PC-9 (cell line): ENCODE measurements around the gene SLC1A2. TPM values are rescaled to one million over a fixed set of nuclear protein-coding genes. Genes with fewer than 3 reads are reported as not detected.

Source experiments
- BruUV-seq: library from RNA; stranded (reverse); fragments of 400-500 nt; replicated peaks from 2 replicates; lab custom pipeline; 2021; lab: Mats Ljungman, UMichigan
- CTCF ChIA-PET: fragments of 300-600 bp; sonication (Branson Sonifier 250); formaldehyde crosslinking; loops from one replicate; lab custom pipeline; 2022; ENCODE audit warnings: antibody characterized with exemption; lab: Charles Lee
- POLR2A ChIA-PET: fragments of 300-600 bp; sonication (Branson Sonifier 250); formaldehyde crosslinking; loops from one replicate; lab custom pipeline; 2022; ENCODE audit warnings: antibody characterized with exemption; ENCODE audit not compliant: unreplicated experiment; lab: Charles Lee
- DNase-seq, 2 experiments: peaks; one replicate each; pipeline versions ENCODE4 v3.0.0 to v3.0.0-alpha.2; 2015 to 2022; ENCODE audit warnings: mixed read lengths in 1 of 2
- H2AFZ ChIP-seq: fragments of 200-600 bp; sonication (generic); 2 replicates; pipeline ENCODE4 v1.8.1; 2017; ENCODE audit warnings: antibody characterized with exemption
- H3F3A ChIP-seq: fragments of 200-600 bp; sonication (generic); 2 replicates; pipeline ENCODE4 v1.8.1; 2017; ENCODE audit warnings: antibody characterized with exemption, mild to moderate bottlenecking, low read depth; ENCODE audit not compliant: insufficient read depth
- H3K27ac ChIP-seq: fragments of 200-600 bp; sonication (generic); 2 replicates; pipeline ENCODE4 v1.6.1; 2016; ENCODE audit warnings: mixed run types
- H3K27me3 ChIP-seq: fragments of 200-600 bp; sonication (generic); 2 replicates; pipeline ENCODE4 v1.6.1; 2016; ENCODE audit warnings: low read depth, mixed run types; ENCODE audit not compliant: insufficient read depth
- H3K36me3 ChIP-seq: fragments of 200-600 bp; sonication (generic); 2 replicates; pipeline ENCODE4 v1.6.1; 2016; ENCODE audit warnings: low read depth, mixed run types
- H3K4me1 ChIP-seq: fragments of 200-600 bp; sonication (generic); replicated peaks from 2 replicates; pipeline ENCODE4 v1.6.1; 2016; ENCODE audit warnings: mixed run types; ENCODE audit not compliant: insufficient read depth
- H3K4me2 ChIP-seq: fragments of 200-600 bp; sonication (generic); 2 replicates; pipeline ENCODE4 v1.6.1; 2017; ENCODE audit warnings: mixed run types
- H3K4me3 ChIP-seq: fragments of 200-600 bp; sonication (generic); 2 replicates; pipeline ENCODE4 v1.6.1; 2016; ENCODE audit warnings: mixed run types
- H3K79me2 ChIP-seq: fragments of 200-600 bp; sonication (generic); 2 replicates; pipeline ENCODE4 v1.6.1; 2017; ENCODE audit warnings: low read depth, mixed run types
- H3K9me2 ChIP-seq: fragments of 200-600 bp; sonication (generic); 2 replicates; pipeline ENCODE4 v1.8.1; 2017; ENCODE audit warnings: mild to moderate bottlenecking; ENCODE audit not compliant: insufficient read depth
- H3K9me3 ChIP-seq: fragments of 200-600 bp; sonication (generic); 2 replicates; pipeline ENCODE4 v1.8.1; 2016; ENCODE audit warnings: low read depth; ENCODE audit not compliant: insufficient read depth
- H4K20me1 ChIP-seq: fragments of 200-600 bp; sonication (generic); 2 replicates; pipeline ENCODE4 v1.8.1; 2017; ENCODE audit not compliant: insufficient read depth
- EZH2 ChIP-seq: fragments of 200-600 bp; sonication (generic); IDR thresholded peaks from 2 replicates; pipeline ENCODE4 v1.8.0; 2017; ENCODE audit warnings: antibody characterized with exemption, low read depth
- intact Hi-C: fragments of 100-400 bp; cut with micrococcal nuclease; formaldehyde crosslinking; loops from one replicate; pipeline ENCODE4 v1.10.0; 2022; ENCODE audit not compliant: unreplicated experiment
- total RNA-seq: library from RNA; stranded (reverse); gene quantifications from 2 replicates; pipeline ENCODE4 v1.2.3, GENCODE V29; 2021
- TF ChIP-seq, protein P1 (sequence below): fragments of 200-600 bp; sonication (generic); conservative IDR thresholded peaks from 2 replicates; pipeline ENCODE4 v1.6.1; 2017; ENCODE audit warnings: mixed run types, antibody characterized with exemption, mild to moderate bottlenecking, moderate library complexity

The SLC1A2 gene
- total RNA-seq, 1 experiment from 2014 or later = 0.09 TPM

DNA sequence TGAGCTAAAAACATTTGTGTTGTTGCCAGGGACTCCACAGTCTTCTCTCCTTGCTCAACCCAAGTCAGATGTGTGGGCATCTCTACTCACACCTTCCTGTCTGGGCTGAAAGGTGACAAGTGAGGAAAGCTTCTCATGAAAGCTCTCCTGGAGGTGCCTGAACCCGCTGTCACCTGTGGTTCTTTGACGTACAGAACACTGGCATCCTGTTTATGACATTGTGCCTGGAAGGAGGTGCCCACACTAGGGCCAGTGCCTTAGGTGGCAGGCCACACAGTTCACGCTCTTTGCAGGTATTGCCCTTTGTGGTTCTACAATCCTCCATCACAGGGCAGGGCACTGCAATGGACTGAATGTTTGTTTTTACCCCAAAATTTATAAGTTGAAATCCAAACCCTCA is 171.9 kb downstream of the SLC1A2 start:
- BruUV-seq = no TSS peak
- Histone ChIP-seq H2AFZ (no peak overlapping the region), H4K20me1 (no peaks in the 10 kb centered on the region), H3K4me2 (no peak overlapping the region), H3K79me2 (no peaks in the 10 kb centered on the region), H3K9me3 (no peaks in the 10 kb centered on the region), H3K27ac (no peak overlapping the region), H3K4me3 (no peak overlapping the region), H3F3A (no peaks in the 10 kb centered on the region; the same call in 1 of the 2 replicates), H3K4me1 (no peaks in the 10 kb centered on the region), H3K36me3 (no peaks in the 10 kb centered on the region), H3K27me3 (no peaks in the 10 kb centered on the region), H3K9me2 (no peaks in the 10 kb centered on the region)
- TF ChIP-seq, protein P1, sequence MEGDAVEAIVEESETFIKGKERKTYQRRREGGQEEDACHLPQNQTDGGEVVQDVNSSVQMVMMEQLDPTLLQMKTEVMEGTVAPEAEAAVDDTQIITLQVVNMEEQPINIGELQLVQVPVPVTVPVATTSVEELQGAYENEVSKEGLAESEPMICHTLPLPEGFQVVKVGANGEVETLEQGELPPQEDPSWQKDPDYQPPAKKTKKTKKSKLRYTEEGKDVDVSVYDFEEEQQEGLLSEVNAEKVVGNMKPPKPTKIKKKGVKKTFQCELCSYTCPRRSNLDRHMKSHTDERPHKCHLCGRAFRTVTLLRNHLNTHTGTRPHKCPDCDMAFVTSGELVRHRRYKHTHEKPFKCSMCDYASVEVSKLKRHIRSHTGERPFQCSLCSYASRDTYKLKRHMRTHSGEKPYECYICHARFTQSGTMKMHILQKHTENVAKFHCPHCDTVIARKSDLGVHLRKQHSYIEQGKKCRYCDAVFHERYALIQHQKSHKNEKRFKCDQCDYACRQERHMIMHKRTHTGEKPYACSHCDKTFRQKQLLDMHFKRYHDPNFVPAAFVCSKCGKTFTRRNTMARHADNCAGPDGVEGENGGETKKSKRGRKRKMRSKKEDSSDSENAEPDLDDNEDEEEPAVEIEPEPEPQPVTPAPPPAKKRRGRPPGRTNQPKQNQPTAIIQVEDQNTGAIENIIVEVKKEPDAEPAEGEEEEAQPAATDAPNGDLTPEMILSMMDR = no peak
- no peak for TF ChIP-seq EZH2
- ChIA-PET POLR2A (no interaction called here), CTCF (no interaction called here)
- intact Hi-C loops = no loop called here
- DNase-seq = peak in 1 of 2 experiments; percentile 23

DNA sequence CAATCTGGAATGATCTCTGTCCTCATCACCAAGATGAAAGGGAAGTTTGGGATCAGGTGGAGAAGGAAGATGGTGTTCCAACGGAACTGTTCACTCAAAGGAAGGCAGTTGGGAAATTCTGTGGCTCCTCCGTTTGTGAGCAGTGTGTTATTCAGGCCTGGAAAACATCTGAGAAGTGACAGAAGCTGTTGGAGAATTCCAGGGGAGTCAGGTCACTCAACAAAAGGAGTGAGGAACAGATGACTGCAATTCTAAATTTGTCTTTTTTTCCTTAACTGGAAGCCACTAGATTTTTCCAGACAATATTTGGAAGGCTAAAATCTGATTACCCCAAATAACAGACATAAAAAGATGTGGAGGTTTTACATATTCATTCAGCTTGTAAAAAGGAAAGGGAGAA is 172.6 kb downstream of the SLC1A2 start:
- BruUV-seq = no TSS peak
- Histone ChIP-seq H3K27ac (no peak overlapping the region), H3K79me2 (no peaks in the 10 kb centered on the region), H3K9me2 (no peaks in the 10 kb centered on the region), H3K27me3 (no peaks in the 10 kb centered on the region), H3K4me3 (no peak overlapping the region), H2AFZ (no peak overlapping the region), H3F3A (no peaks in the 10 kb centered on the region; the same call in 1 of the 2 replicates), H4K20me1 (no peaks in the 10 kb centered on the region), H3K4me1 (no peaks in the 10 kb centered on the region), H3K4me2 (no peak overlapping the region), H3K36me3 (no peaks in the 10 kb centered on the region), H3K9me3 (no peaks in the 10 kb centered on the region)
- DNase-seq = peak in 1 of 2 experiments; percentile 17
- ChIA-PET POLR2A (no interaction called here), CTCF (interaction anchor here (0.6 kb wide), 1 partner anchor 20 kb away, joined by 3 read pairs; no protein-coding TSS in a partner anchor)
- TF ChIP-seq, protein P1 = no peak
- TF ChIP-seq EZH2 = no peak
- intact Hi-C loops = no loop called here

DNA sequence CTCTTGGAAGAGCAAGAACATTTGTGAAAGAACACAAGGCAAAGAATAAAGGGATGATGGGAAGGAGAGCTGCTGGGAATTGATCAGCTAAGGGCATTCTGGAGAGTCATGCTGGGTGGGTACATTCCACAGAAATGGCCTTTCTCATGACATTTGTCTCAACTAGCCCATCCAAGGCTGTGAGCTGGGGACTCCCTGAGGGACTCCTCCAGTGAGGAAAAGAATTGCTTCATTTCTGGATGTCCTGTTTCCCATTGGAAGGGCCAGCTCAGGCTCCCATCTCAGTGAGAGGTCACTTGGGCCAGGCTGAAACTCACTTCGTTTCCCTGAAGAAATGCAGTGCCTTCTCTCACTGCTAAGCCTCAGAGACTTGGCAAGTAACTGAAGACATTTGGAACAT is 173.6 kb downstream of the SLC1A2 start:
- Histone ChIP-seq H3K27me3 (no peaks in the 10 kb centered on the region), H2AFZ (no peak overlapping the region), H3K36me3 (no peaks in the 10 kb centered on the region), H3K9me2 (no peaks in the 10 kb centered on the region), H3K4me3 (no peak overlapping the region), H3K9me3 (no peaks in the 10 kb centered on the region), H4K20me1 (no peaks in the 10 kb centered on the region), H3K4me1 (no peaks in the 10 kb centered on the region), H3K4me2 (no peak overlapping the region), H3K79me2 (no peaks in the 10 kb centered on the region), H3K27ac (no peak overlapping the region), H3F3A (no peaks in the 10 kb centered on the region; the same call in 1 of the 2 replicates)
- no TSS peak for BruUV-seq
- DNase-seq = no peak
- TF ChIP-seq, protein P1 = no peak
- TF ChIP-seq EZH2 = no peak
- POLR2A ChIA-PET = no interaction called here
- CTCF ChIA-PET = interaction anchor here (0.6 kb wide), 1 partner anchor 32 kb away, joined by 11 read pairs; no protein-coding TSS in a partner anchor
- intact Hi-C loops = no loop called here
